ENCODE measurements around the gene B3GNT2.

The B3GNT2 gene

DNA sequence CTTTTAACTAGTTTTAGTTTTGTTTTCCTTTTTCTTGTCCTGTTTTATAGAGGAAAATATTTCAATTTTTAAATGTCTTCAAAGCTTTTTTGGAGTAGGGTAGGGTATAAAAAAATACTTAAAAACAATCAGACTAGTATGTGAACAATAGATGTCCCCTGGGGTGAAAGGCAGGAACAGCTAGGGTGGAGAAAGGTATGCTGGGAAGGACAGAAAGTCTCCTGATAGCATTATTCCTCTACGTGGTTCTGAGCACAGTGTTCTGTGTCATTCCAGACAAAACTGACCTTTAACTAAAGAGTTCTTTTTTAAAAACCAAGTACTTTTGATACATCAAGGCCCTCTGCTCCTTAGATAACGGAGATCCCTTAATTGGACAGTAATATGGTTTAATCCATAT lies 32.1 kb upstream of the B3GNT2 start:
- H3K27ac ChIP-seq (ENCODE audit: low read depth, low read length), result no peak overlapping the region
- H3K4me3 ChIP-seq (ENCODE audit: low read length), result no peak overlapping the region
- no peaks in the 10 kb centered on the region for H3K27me3 ChIP-seq (ENCODE audit: control insufficient read depth, insufficient read depth, low read length)
- no peak overlapping the region for H3K9ac ChIP-seq (ENCODE audit: low read length)
- no peaks in the 10 kb centered on the region for H3K4me1 ChIP-seq (ENCODE audit: control insufficient read depth, insufficient read depth, low read length)
- no peaks in the 10 kb centered on the region for H3K36me3 ChIP-seq (ENCODE audit: control insufficient read depth, insufficient read depth, low read length)

DNA sequence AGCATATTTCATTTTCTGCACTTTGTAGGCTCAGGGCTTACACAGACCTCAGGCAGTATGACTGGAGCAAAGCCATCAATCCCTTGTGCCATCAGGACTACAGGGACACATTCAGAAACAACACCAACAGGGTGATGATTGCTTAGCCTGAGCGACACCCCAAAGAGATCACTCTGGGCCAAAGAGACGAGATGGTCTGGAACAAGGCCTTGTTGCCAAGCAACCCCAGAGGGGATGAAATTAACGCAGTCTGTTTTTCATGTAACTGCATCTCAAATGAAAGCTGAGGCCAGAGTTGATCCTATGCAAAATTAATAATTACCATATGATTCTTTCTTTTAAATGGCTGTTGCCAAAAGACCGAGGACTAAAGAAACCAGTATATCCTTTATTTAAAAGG lies 20.2 kb upstream of the B3GNT2 start:
- H3K27ac ChIP-seq (ENCODE audit: low read depth, low read length), result no peak overlapping the region
- H3K36me3 ChIP-seq (ENCODE audit: control insufficient read depth, insufficient read depth, low read length), result no peaks in the 10 kb centered on the region
- no peak overlapping the region for H3K9ac ChIP-seq (ENCODE audit: low read length)

DNA sequence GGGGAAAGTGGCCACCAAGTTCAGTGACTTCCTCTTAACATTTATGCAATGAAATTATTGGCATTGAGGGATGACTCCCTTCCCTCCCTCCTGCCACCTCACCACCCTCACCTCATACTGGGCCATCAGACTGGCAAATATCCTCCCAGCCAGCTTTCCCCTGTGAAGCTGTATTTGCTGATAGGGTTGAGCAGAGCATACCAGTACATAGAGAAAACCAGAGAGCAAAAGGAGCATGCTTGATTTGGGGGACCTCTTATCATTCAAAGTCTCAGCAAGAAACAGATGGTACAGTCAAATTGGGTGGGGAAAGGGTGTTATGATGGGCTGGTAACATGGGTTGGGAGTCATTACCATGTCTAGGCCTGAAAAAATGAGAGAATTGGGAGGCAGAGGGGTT lies 19.1 kb upstream of the B3GNT2 start:
- no peaks in the 10 kb centered on the region for H3K4me1 ChIP-seq (ENCODE audit: control insufficient read depth, insufficient read depth, low read length)
- H3K27me3 ChIP-seq (ENCODE audit: control insufficient read depth, insufficient read depth, low read length), result no peaks in the 10 kb centered on the region
- H3K9ac ChIP-seq (ENCODE audit: low read length), result no peak overlapping the region
- H3K4me3 ChIP-seq (ENCODE audit: low read length), result no peak overlapping the region
- H3K27ac ChIP-seq (ENCODE audit: low read depth, low read length), result no peak overlapping the region
- H3K36me3 ChIP-seq (ENCODE audit: control insufficient read depth, insufficient read depth, low read length), result no peaks in the 10 kb centered on the region

More for the DNA sequence above, 20.2 kb upstream of the B3GNT2 start:
- Histone ChIP-seq H3K4me1 (ENCODE audit: control insufficient read depth, insufficient read depth, low read length) (no peaks in the 10 kb centered on the region), H3K27me3 (ENCODE audit: control insufficient read depth, insufficient read depth, low read length) (no peaks in the 10 kb centered on the region), H3K4me3 (ENCODE audit: low read length) (no peak overlapping the region)

DNA sequence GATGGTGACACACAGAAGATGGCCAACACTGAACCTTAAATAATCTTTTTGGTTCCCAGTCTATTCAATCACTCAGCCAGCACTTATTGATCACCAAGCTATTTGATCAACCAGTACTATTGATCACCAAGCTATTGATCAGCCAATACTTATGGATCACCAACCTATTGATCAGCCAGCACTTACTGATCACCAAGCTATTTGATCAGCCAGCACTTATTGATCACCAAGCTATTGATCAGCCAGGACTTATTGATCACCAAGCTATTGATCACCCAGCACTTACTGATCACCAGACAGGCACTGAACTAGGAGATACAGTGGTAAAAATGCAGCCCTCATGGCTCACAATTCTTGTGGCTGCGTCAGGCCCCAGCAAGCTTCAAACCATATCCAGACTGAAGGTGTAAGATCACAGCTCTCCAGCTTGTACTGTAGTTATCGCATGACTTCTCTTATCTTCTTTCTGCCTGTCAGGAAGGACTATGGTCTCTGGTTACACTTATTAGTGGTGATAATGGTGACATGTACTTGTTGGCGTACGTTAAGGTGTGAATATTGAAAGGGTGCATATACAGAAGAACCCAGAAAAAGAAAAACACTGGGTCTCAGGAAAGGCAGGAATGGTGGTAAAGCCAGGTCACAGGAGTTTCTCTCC lies 18.4 kb upstream of the B3GNT2 start:
- Histone ChIP-seq H3K9ac (ENCODE audit: low read length) (no peak overlapping the region), H3K27me3 (ENCODE audit: control insufficient read depth, insufficient read depth, low read length) (no peaks in the 10 kb centered on the region), H3K27ac (ENCODE audit: low read depth, low read length) (no peak overlapping the region), H3K4me1 (ENCODE audit: control insufficient read depth, insufficient read depth, low read length) (no peaks in the 10 kb centered on the region), H3K36me3 (ENCODE audit: control insufficient read depth, insufficient read depth, low read length) (no peaks in the 10 kb centered on the region), H3K4me3 (ENCODE audit: low read length) (no peak overlapping the region)

DNA sequence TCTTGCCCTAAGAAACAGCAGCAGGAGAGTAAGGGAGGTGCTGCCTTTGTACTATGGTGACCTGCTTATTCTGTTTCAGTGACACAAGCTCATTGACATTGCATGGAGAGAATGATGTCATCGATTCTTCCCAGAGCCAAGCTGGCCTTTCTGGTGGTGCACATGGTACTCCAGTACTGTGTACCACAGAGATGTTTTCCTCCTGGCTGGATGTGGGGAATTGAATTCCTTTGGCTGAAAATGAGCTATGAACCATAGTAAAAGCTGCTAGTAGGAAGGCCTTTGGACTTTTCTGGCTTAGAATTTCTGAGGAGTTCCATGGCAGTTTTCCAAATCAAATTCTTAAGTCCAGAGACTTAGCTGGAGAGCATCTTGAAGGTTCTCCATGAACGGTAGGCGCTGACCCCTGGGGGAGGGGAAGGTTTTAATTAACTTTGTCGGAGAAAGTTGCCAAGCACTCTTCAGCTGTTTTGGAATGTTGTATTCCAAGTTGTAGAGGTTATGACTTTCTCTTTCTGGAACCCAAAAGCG lies 17.1 kb upstream of the B3GNT2 start:
- Histone ChIP-seq H3K4me3 (ENCODE audit: low read length) (no peak overlapping the region), H3K27ac (ENCODE audit: low read depth, low read length) (no peak overlapping the region), H3K9ac (ENCODE audit: low read length) (no peak overlapping the region), H3K4me1 (ENCODE audit: control insufficient read depth, insufficient read depth, low read length) (no peaks in the 10 kb centered on the region), H3K27me3 (ENCODE audit: control insufficient read depth, insufficient read depth, low read length) (no peaks in the 10 kb centered on the region), H3K36me3 (ENCODE audit: control insufficient read depth, insufficient read depth, low read length) (no peaks in the 10 kb centered on the region)

DNA sequence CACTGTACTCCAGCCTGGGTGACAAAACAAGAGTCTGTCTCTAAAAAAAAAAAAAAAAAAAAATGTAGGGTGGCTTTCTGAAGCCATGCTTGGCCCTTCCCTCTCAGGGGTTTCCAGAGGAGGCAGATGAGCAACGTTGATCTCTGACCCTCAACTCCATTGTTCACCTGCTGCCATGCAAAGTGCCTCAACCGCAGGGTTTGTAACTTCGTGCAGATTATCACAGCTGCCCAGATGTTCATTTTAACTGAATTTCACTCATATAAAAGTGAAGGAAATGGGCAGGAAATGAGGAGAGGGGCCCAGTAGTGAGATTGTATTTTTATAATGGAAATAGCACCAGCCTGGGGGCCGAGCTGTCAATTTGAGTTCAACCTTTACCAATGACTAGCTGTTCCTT lies 14.9 kb upstream of the B3GNT2 start:
- Histone ChIP-seq H3K27ac (ENCODE audit: low read depth, low read length) (no peak overlapping the region), H3K4me3 (ENCODE audit: low read length) (no peak overlapping the region), H3K27me3 (ENCODE audit: control insufficient read depth, insufficient read depth, low read length) (no peaks in the 10 kb centered on the region), H3K4me1 (ENCODE audit: control insufficient read depth, insufficient read depth, low read length) (no peaks in the 10 kb centered on the region), H3K36me3 (ENCODE audit: control insufficient read depth, insufficient read depth, low read length) (no peaks in the 10 kb centered on the region), H3K9ac (ENCODE audit: low read length) (no peak overlapping the region)

DNA sequence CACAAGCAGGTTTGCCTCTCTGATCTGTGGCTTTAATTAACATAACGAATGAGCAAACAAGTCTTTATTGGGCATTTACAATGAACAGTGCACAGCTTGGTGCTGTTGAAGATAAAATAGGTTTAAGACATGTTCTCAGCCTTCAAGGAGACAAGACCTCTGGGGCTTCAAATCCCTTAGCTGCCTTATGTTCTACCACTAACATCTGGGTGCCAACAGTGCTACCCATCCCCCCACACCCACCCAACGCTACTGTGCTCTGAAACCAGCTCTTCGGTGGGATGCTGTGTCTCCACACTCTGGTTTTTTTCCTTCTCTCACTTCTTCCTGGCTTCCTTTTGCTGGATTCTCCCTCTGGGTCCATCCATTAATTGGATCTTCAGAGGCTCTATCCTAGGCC lies 14.1 kb upstream of the B3GNT2 start:
- Histone ChIP-seq H3K27ac (ENCODE audit: low read depth, low read length) (no peak overlapping the region), H3K4me1 (ENCODE audit: control insufficient read depth, insufficient read depth, low read length) (no peaks in the 10 kb centered on the region), H3K27me3 (ENCODE audit: control insufficient read depth, insufficient read depth, low read length) (no peaks in the 10 kb centered on the region), H3K9ac (ENCODE audit: low read length) (no peak overlapping the region), H3K4me3 (ENCODE audit: low read length) (no peak overlapping the region), H3K36me3 (ENCODE audit: control insufficient read depth, insufficient read depth, low read length) (no peaks in the 10 kb centered on the region)

DNA sequence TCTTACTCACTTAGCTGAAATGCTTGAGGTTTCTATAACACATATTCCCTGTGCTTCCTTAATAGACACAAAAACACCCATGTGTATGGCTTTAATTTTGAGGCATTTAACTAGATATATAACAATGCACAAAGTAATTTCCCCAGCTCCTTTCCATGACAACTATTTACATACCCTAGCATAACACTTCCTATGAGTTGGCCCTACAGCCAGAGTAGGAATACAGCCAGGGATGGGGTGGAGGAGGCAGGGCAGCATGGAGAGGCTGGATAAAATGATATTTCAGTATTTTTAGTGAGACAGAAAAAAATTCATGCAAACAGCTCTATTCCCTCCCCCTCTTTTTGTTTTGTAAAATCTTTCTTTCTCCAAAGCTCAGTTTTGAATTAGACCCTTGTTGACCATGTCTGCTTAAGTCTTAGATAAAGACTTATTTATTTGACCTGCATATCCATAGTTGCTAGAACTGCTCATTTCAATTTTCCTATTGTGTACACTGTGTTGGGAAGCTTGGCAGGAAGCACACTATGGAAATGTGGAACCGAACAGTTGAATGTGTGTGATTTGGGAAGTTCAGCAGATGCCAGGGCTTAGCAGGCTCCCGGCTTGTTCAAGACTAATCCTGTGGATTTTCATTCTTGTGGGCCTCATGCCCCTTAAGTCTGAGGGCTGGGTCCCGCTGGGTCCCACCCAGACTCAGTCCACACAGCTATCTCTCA lies 11.2 kb upstream of the B3GNT2 start:
- Histone ChIP-seq H3K9ac (ENCODE audit: low read length) (no peak overlapping the region), H3K27ac (ENCODE audit: low read depth, low read length) (no peak overlapping the region), H3K4me3 (ENCODE audit: low read length) (no peak overlapping the region), H3K27me3 (ENCODE audit: control insufficient read depth, insufficient read depth, low read length) (no peaks in the 10 kb centered on the region), H3K4me1 (ENCODE audit: control insufficient read depth, insufficient read depth, low read length) (no peaks in the 10 kb centered on the region), H3K36me3 (ENCODE audit: control insufficient read depth, insufficient read depth, low read length) (no peaks in the 10 kb centered on the region)

DNA sequence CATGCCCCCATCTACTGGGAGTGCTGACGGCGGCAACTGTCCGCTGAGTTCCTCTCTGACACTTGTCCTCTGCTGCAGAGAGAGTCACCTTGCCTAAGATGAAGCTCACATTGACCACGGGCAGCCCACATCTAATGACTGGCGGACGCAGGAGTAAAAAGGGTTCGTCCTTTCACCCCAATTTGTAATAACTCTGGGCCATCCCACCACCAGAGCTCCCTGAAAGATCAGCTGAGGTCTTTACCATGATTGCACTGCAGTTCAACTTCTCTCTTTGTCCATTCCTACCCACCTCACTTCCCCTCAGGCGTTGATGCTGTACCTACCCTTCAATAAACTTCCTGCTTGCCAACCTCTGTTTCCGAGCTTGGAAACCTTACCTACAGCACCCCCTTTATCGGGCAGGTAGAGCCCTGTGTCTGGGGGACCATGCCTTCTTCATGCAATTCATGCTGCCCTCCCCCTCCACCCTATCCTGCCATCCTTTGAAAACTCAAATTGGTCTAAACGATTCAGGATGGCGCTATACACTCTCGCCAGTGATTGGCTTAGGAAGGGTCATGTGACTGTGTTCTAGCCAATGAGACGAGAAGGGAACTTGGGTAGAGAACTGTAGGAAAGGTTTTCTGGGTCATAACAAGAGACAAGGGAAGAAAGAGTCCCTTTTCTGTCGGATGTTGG lies 10.3 kb upstream of the B3GNT2 start:
- no peaks in the 10 kb centered on the region for H3K27me3 ChIP-seq (ENCODE audit: control insufficient read depth, insufficient read depth, low read length)
- H3K4me1 ChIP-seq (ENCODE audit: control insufficient read depth, insufficient read depth, low read length), result no peaks in the 10 kb centered on the region
- no peak overlapping the region for H3K4me3 ChIP-seq (ENCODE audit: low read length)
- H3K36me3 ChIP-seq (ENCODE audit: control insufficient read depth, insufficient read depth, low read length), result no peaks in the 10 kb centered on the region
- H3K27ac ChIP-seq (ENCODE audit: low read depth, low read length), result no peak overlapping the region
- no peak overlapping the region for H3K9ac ChIP-seq (ENCODE audit: low read length)

DNA sequence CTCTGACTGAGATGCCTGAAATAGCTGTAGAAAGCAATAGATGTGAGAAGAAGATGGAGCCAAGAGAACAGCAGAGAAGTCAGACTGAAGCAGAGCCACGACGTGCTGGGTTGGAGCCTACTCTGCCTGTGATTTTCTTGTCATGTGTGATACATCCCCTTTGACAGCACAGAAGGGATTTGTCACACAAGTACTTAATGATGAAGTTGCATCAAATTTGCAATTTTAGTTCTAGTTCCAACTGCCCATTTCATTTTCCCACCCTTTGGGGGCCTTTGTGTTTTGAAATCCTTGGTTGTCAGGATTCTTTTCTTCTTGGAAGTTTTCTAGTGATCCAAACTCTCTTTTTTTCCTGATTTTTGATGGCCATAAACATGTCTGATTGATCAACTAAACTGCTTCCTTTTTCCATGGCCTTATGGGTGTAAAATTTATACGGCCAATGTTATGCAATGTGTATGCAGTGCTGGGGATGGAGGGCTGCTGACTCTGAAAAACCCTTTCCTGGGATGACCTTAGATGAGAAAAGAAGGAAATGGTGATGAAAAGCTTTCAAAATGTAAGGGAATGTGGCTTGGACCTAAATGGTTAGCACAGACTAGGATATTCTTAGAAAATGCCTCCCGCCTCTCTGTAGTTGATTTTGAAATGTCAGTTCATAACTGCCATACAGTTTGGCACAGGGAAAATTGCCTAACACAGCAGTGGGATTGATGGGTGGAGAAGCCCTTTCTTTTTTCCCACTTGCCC lies 9.6 kb upstream of the B3GNT2 start:
- H3K4me1 ChIP-seq (ENCODE audit: control insufficient read depth, insufficient read depth, low read length), result no peaks in the 10 kb centered on the region
- H3K9ac ChIP-seq (ENCODE audit: low read length), result no peak overlapping the region
- no peaks in the 10 kb centered on the region for H3K36me3 ChIP-seq (ENCODE audit: control insufficient read depth, insufficient read depth, low read length)
- no peak overlapping the region for H3K27ac ChIP-seq (ENCODE audit: low read depth, low read length)
- no peak overlapping the region for H3K4me3 ChIP-seq (ENCODE audit: low read length)
- H3K27me3 ChIP-seq (ENCODE audit: control insufficient read depth, insufficient read depth, low read length), result no peaks in the 10 kb centered on the region

DNA sequence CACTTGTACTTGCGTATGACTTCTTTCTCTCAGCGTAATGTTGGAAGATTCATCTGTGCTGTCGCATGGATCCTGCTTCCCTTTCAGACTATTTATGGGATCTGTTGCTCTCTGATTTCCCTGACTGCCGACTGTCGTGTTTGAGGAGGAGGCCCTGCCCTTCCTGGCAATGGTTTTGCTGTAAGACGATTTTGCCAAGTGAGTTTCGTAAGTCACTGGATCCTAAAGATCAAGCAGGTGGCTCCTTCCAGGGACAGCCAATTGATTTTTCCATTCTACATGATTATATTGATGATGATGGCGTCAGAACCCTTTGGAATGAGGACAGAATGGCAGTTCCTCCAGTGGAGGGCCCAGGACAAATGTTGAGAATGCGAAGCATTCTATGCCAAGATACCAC lies 8.7 kb upstream of the B3GNT2 start:
- no peak overlapping the region for H3K27ac ChIP-seq (ENCODE audit: low read depth, low read length)
- H3K4me3 ChIP-seq (ENCODE audit: low read length), result no peak overlapping the region
- no peaks in the 10 kb centered on the region for H3K4me1 ChIP-seq (ENCODE audit: control insufficient read depth, insufficient read depth, low read length)
- H3K27me3 ChIP-seq (ENCODE audit: control insufficient read depth, insufficient read depth, low read length), result no peaks in the 10 kb centered on the region
- no peak overlapping the region for H3K9ac ChIP-seq (ENCODE audit: low read length)
- no peaks in the 10 kb centered on the region for H3K36me3 ChIP-seq (ENCODE audit: control insufficient read depth, insufficient read depth, low read length)

DNA sequence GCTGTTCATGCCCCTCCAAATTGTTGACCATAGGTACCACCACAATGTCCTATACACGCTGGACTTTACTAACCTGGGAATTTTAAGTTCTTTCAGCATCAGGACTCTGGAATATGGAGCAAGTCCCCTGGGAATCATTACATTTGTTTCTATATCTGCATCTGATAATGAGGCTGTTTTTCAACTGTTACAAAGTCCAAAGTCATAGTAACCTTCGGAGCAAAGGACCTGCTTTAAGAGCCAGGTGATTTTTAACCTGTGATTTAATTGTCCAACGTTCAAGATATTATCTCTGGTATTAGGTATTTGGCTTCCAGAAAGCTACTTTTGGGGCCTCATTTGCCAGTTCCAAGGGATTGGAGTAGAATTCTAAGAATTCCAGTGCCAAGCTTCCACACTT lies 7.5 kb upstream of the B3GNT2 start:
- no peaks in the 10 kb centered on the region for H3K36me3 ChIP-seq (ENCODE audit: control insufficient read depth, insufficient read depth, low read length)
- H3K4me3 ChIP-seq (ENCODE audit: low read length), result no peak overlapping the region
- H3K4me1 ChIP-seq (ENCODE audit: control insufficient read depth, insufficient read depth, low read length), result no peaks in the 10 kb centered on the region
- no peaks in the 10 kb centered on the region for H3K27me3 ChIP-seq (ENCODE audit: control insufficient read depth, insufficient read depth, low read length)
- no peak overlapping the region for H3K27ac ChIP-seq (ENCODE audit: low read depth, low read length)
- H3K9ac ChIP-seq (ENCODE audit: low read length), result no peak overlapping the region

All from rectal smooth muscle tissue (tissue), 1 donor.